Measurements from ENCODE around the gene THPO. TPM values are rescaled to one million over a fixed set of nuclear protein-coding genes. Genes with fewer than 3 reads are reported as not detected.

Gene THPO
- total and polyA plus RNA-seq, 4 donors: 3.9 to 14.4 (median 8.9) TPM

DNA sequence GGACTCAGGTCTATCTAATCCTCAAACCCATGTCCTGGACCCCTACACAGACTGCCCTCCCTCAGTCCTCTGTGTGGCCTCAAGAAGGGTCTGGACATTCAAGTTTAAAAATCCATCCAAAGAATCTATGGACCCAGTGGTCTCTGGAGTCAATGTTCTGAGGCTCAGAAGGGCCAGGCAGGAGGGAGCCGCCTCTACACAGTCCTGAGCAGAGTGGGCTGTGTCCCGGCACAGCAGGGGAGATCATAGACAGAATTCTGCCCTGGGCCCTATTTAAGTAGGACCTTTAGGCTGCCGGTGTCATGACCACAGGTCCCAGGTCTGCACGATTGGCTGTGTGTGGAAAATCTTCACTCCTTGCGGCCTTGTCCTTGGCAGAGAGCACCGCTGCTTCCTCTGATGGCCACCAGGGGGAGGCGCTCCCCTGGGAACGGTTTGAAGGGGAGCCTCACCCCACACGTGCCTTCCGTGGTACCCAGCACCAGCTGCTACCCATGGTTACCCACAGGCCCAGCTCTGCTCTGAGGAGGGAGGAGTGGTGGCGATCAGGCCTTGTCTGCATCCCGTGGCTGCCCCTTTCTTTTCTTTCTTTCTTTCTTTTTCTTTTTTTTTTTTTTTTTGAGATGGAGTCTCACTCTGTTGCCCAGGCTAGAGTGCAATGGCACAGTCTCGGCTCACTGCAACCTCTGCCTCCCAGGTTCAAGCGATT lies 39.8 kb upstream of the THPO start:
- 49% methylated on average over 14 of the region's 14 CpGs for WGBS
- Histone ChIP-seq H3K9me3 (ENCODE audit: control insufficient read depth in 4 of 4, low read length in 3 of 4) (peaks cover 0 to 3% (median 0%) of the 10 kb centered on the region in 4 donors), H3K9ac (ENCODE audit: low read depth in 1 of 2, low read length in 2 of 2) (no peak overlapping the region), H3K27ac (ENCODE audit: low read depth in 1 of 2, low read length in 2 of 2) (no peak overlapping the region), H3K4me3 (ENCODE audit: low read depth in 1 of 3, low read length in 3 of 3) (no peak overlapping the region), H3K4me1 (ENCODE audit: control insufficient read depth in 4 of 4, insufficient read depth in 4 of 4, low read length in 3 of 4) (peaks cover 0 to 6% (median 2%) of the 10 kb centered on the region in 4 donors), H3K36me3 (ENCODE audit: control insufficient read depth in 4 of 4, insufficient read depth in 3 of 4, low read depth in 1 of 4, low read length in 3 of 4) (no peaks in the 10 kb centered on the region), H3K27me3 (ENCODE audit: control insufficient read depth in 4 of 4, insufficient read depth in 4 of 4, low read length in 3 of 4) (no peaks in the 10 kb centered on the region)
- DNase-seq (ENCODE audit: low spot score): peak; percentile 64
- TF ChIP-seq REST (IDR thresholded peaks at IDR 0.05) (no peak), RXRA (IDR thresholded peaks at IDR 0.05) (peak in 1 of 2 donors; percentile 17), TAF1 (conservative IDR thresholded peaks at IDR 0.05) (no peak), RAD21 (IDR thresholded peaks at IDR 0.05) (peak; percentile 77 to 90)
- TF ChIP-seq, protein P1, sequence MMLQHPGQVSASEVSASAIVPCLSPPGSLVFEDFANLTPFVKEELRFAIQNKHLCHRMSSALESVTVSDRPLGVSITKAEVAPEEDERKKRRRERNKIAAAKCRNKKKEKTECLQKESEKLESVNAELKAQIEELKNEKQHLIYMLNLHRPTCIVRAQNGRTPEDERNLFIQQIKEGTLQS (IDR thresholded peaks at IDR 0.05): no peak
- TF ChIP-seq, protein P2, sequence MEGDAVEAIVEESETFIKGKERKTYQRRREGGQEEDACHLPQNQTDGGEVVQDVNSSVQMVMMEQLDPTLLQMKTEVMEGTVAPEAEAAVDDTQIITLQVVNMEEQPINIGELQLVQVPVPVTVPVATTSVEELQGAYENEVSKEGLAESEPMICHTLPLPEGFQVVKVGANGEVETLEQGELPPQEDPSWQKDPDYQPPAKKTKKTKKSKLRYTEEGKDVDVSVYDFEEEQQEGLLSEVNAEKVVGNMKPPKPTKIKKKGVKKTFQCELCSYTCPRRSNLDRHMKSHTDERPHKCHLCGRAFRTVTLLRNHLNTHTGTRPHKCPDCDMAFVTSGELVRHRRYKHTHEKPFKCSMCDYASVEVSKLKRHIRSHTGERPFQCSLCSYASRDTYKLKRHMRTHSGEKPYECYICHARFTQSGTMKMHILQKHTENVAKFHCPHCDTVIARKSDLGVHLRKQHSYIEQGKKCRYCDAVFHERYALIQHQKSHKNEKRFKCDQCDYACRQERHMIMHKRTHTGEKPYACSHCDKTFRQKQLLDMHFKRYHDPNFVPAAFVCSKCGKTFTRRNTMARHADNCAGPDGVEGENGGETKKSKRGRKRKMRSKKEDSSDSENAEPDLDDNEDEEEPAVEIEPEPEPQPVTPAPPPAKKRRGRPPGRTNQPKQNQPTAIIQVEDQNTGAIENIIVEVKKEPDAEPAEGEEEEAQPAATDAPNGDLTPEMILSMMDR (IDR thresholded peaks at IDR 0.05; ENCODE audit: low read depth, low read length, missing input control): peak; percentile 79

DNA sequence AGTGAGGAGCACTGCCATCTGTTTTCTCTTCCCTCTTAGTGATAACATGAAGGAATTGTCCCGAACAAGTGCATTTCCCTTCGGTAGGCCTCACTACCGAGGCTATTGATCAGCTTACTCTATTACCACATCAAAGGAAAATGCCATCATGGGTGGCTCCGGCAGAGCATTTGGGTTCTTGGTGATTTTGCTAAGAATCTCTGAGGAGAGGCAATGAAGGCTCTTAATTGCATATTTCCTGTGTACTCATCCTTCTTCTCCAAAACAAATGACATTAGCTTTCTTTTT lies 37.1 kb upstream of the THPO start:
- Histone ChIP-seq H3K9me3 (ENCODE audit: control insufficient read depth in 4 of 4, low read length in 3 of 4) (no peaks in the 10 kb centered on the region), H3K27ac (ENCODE audit: low read depth in 1 of 2, low read length in 2 of 2) (no peak overlapping the region), H3K9ac (ENCODE audit: low read depth in 1 of 2, low read length in 2 of 2) (no peak overlapping the region), H3K4me1 (ENCODE audit: control insufficient read depth in 4 of 4, insufficient read depth in 4 of 4, low read length in 3 of 4) (peaks cover 0 to 6% (median 2%) of the 10 kb centered on the region in 4 donors), H3K4me3 (ENCODE audit: low read depth in 1 of 3, low read length in 3 of 3) (no peak overlapping the region), H3K36me3 (ENCODE audit: control insufficient read depth in 4 of 4, insufficient read depth in 3 of 4, low read depth in 1 of 4, low read length in 3 of 4) (no peaks in the 10 kb centered on the region), H3K27me3 (ENCODE audit: control insufficient read depth in 4 of 4, insufficient read depth in 4 of 4, low read length in 3 of 4) (no peaks in the 10 kb centered on the region)
- no peak for DNase-seq (ENCODE audit: low spot score)
- TF ChIP-seq HNF4G (IDR thresholded peaks at IDR 0.05) (no peak), JUND (IDR thresholded peaks at IDR 0.05) (no peak), GABPA (IDR thresholded peaks at IDR 0.05 in 1 of 2, conservative IDR thresholded peaks at IDR 0.05 in 1 of 2) (no peak), FOXA2 (IDR thresholded peaks at IDR 0.05) (no peak), EGR1 (IDR thresholded peaks at IDR 0.05; ENCODE audit: low read depth in 2 of 2) (no peak), RXRA (IDR thresholded peaks at IDR 0.05) (no peak), RAD21 (IDR thresholded peaks at IDR 0.05) (no peak)
- TF ChIP-seq, protein P2 (IDR thresholded peaks at IDR 0.05; ENCODE audit: low read depth, low read length, missing input control): no peak
- WGBS: 80% methylated on average over 4 of the region's 4 CpGs

Measured in liver (tissue), 9 donors.